HepG2 (cell line): Measurements from ENCODE around the gene CHRM2. TPM values are rescaled to one million over a fixed set of nuclear protein-coding genes. Genes with fewer than 3 reads are reported as not detected.

Experiments used
- ATAC-seq: fragments of 200-7000 bp; cut with Tn5 transposase; 3 replicates; pipeline ENCODE4 v1.9.1; 2020; ENCODE audit warnings: mild to moderate bottlenecking, moderate library complexity
- BruUV-seq: library from RNA; stranded (reverse); fragments of 400-500 nt; replicated peaks from 2 replicates; lab custom pipeline; 2021; lab: Mats Ljungman, UMichigan
- CTCF ChIA-PET: fragments of 300-600 bp; formaldehyde crosslinking; extraction: SDS; loops from one replicate; lab custom pipeline; 2021; ENCODE audit warnings: low total read pairs, inconsistent platforms, low intra/inter-chr PET ratio; lab: Yijun Ruan, JAX
- POLR2A ChIA-PET: fragments of 350-600 bp; sonication (Branson Sonifier 250); formaldehyde crosslinking; loops from one replicate; lab custom pipeline; 2020; ENCODE audit warnings: antibody characterized with exemption, inconsistent platforms; lab: Yijun Ruan, JAX
- DNase-seq: peaks from one replicate; pipeline ENCODE4 v3.0.0-alpha.2; 2015; ENCODE audit warnings: low spot score
- FAIRE-seq: peaks from 3 replicates; lab custom pipeline; 2011; peaks lifted over from hg19 to GRCh38; lab: Jason Lieb, UNC
- H2AFZ ChIP-seq: one replicate; pipeline ENCODE4 v1.6.1; 2011; ENCODE audit warnings: low read length, inconsistent platforms
- H3K27ac ChIP-seq: fragments of 300-600 bp; 3 replicates; pipeline ENCODE4 v1.8.0; 2011; ENCODE audit warnings: mixed run types, mild to moderate bottlenecking, mixed read lengths, low read length, inconsistent platforms; ENCODE audit not compliant: insufficient read depth; ENCODE audit errors: extremely low read length
- H3K27me3 ChIP-seq, 2 experiments: fragments of 200-600 bp in 1 of 2; 2 replicates in 1 of 2; 3 replicates in 1 of 2; pipeline versions ENCODE4 v1.6.0 to v1.8.0; 2011; ENCODE audit warnings: low read length in 2 of 2, mild to moderate bottlenecking in 2 of 2, moderate library complexity in 2 of 2, inconsistent platforms in 1 of 2; ENCODE audit not compliant: insufficient read depth in 2 of 2, control insufficient read depth in 1 of 2
- H3K36me3 ChIP-seq, 2 experiments: fragments of 200-600 bp in 1 of 2; replicated peaks in 1 of 2; 2 replicates in 1 of 2; 3 replicates in 1 of 2; pipeline versions ENCODE4 v1.5.1 to v1.8.0; 2011; ENCODE audit warnings: low read length in 2 of 2, inconsistent platforms in 1 of 2; ENCODE audit not compliant: insufficient read depth in 2 of 2, control insufficient read depth in 1 of 2
- H3K4me1 ChIP-seq: 2 replicates; pipeline ENCODE4 v1.5.1; 2012; ENCODE audit warnings: low read length, inconsistent platforms; ENCODE audit not compliant: insufficient read depth
- H3K4me2 ChIP-seq: 2 replicates; pipeline ENCODE4 v1.6.0; 2011; ENCODE audit warnings: low read depth, low read length, inconsistent platforms
- H3K4me3 ChIP-seq, 3 experiments: fragments of 200-600 bp in 1 of 3; sonication (generic), shearing (Covaris generic) in 1 of 3; replicated peaks in 1 of 3; 2 replicates each; pipeline ENCODE4 v1.5.1; 2011 to 2016; ENCODE audit warnings: low read length in 3 of 3, inconsistent platforms in 2 of 3, low read depth in 2 of 3, mild to moderate bottlenecking in 2 of 3, control low read depth in 1 of 3, mixed read lengths in 1 of 3; ENCODE audit not compliant: insufficient read depth in 1 of 3
- H3K79me2 ChIP-seq: one replicate; pipeline ENCODE4 v1.6.1; 2011; ENCODE audit warnings: low read length, inconsistent platforms; ENCODE audit not compliant: insufficient read depth
- H3K9ac ChIP-seq: 2 replicates; pipeline ENCODE4 v1.6.0; 2011; ENCODE audit warnings: mild to moderate bottlenecking, low read depth, low read length, inconsistent platforms; ENCODE audit not compliant: insufficient read depth
- H3K9me3 ChIP-seq: 2 replicates; pipeline ENCODE4 v1.5.1; 2012; ENCODE audit warnings: mild to moderate bottlenecking, low read length
- H4K20me1 ChIP-seq: 2 replicates; pipeline ENCODE4 v1.6.0; 2011; ENCODE audit warnings: inconsistent platforms, mild to moderate bottlenecking, low read length, moderate library complexity; ENCODE audit not compliant: insufficient read depth
- ATF7-NPFF ChIP-seq: sonication (generic); formaldehyde crosslinking; IDR thresholded peaks from 2 replicates; pipeline ENCODE4 v1.8.1; 2023; ENCODE audit warnings: mild to moderate bottlenecking, low read depth, missing genetic modification reagents, moderate library complexity
- MAFK ChIP-seq, 2 experiments: IDR thresholded peaks in 1 of 2; conservative IDR thresholded peaks in 1 of 2; 2 replicates each; pipeline ENCODE4 v1.6.1; 2011; ENCODE audit warnings: improper control_type of control experiment in 2 of 2, low read length in 2 of 2
- NKX3-1 ChIP-seq: sonication (generic); formaldehyde crosslinking; IDR thresholded peaks from 2 replicates; pipeline ENCODE4 v1.5.0; 2020; ENCODE audit warnings: missing genetic modification reagents
- RFXAP ChIP-seq: sonication (generic); formaldehyde crosslinking; IDR thresholded peaks from 2 replicates; pipeline ENCODE4 v1.4.0; 2020; ENCODE audit warnings: missing genetic modification reagents, borderline replicate concordance
- SNAI1 ChIP-seq: sonication (generic); formaldehyde crosslinking; IDR thresholded peaks from 2 replicates; pipeline ENCODE4 v1.5.0; 2020; ENCODE audit warnings: mild to moderate bottlenecking, missing genetic modification reagents, borderline replicate concordance
- ZMYM3 ChIP-seq: sonication (generic); formaldehyde crosslinking; IDR thresholded peaks from 2 replicates; pipeline ENCODE4 v1.5.1; 2020; ENCODE audit warnings: mild to moderate bottlenecking, missing genetic modification reagents
- ZNF432 ChIP-seq: sonication (generic); formaldehyde crosslinking; IDR thresholded peaks from 2 replicates; pipeline ENCODE4 v1.5.0; 2020; ENCODE audit warnings: missing genetic modification reagents, mild to moderate bottlenecking, borderline replicate concordance
- ZNF558 ChIP-seq: sonication (generic); formaldehyde crosslinking; IDR thresholded peaks from 2 replicates; pipeline ENCODE4 v1.9.0; 2022; ENCODE audit warnings: mild to moderate bottlenecking, missing genetic modification reagents, borderline replicate concordance
- ZNF724P ChIP-seq: sonication (generic); formaldehyde crosslinking; IDR thresholded peaks from 2 replicates; pipeline ENCODE4 v1.8.0; 2022; ENCODE audit warnings: missing genetic modification reagents, borderline replicate concordance
- ZSCAN21 ChIP-seq: sonication (generic); formaldehyde crosslinking; IDR thresholded peaks from 2 replicates; pipeline ENCODE4 v1.8.0; 2022; ENCODE audit warnings: mild to moderate bottlenecking, missing genetic modification reagents, moderate library complexity, borderline replicate concordance
- ZSCAN31 ChIP-seq: sonication (generic); formaldehyde crosslinking; IDR thresholded peaks from 2 replicates; pipeline ENCODE4 v1.5.0; 2020; ENCODE audit warnings: low read depth, mild to moderate bottlenecking, missing genetic modification reagents
- WGBS: methylation state at CpG from one replicate; pipeline ENCODE4 v1.1.6; 2017; ENCODE audit warnings: low lambda C conversion rate; 5-methylcytosine and 5-hydroxymethylcytosine counted together
- in situ Hi-C: cut with HindIII; loops from 2 replicates; pipeline ENCODE4 v1.10.0; 2017; ENCODE audit warnings: low pct_unique_long_range_greater_than_20kb; ENCODE audit not compliant: extremely low pct_ligation_motif_present
- intact Hi-C: fragments of 100-400 bp; cut with micrococcal nuclease; formaldehyde crosslinking; loops from one replicate; pipeline ENCODE4 v1.10.0; 2022; ENCODE audit not compliant: unreplicated experiment
- polyA plus RNA-seq, 8 experiments: library from polyadenylated mRNA; depleted of rRNA in 3 of 8; stranded (reverse) in 7 of 8; unstranded in 1 of 8; fragments of >200 nt; fragmentation: Illumina TruSeq in 4 of 8; extraction: Trizol in 4 of 8; gene quantifications; 2 replicates each; pipeline versions ENCODE4 v1.2.1 to v1.2.3, GENCODE V29; 2011 to 2016; ENCODE audit warnings: low read depth in 4 of 8, missing spikeins in 1 of 8, mixed read lengths in 1 of 8; ENCODE audit not compliant: insufficient read depth in 1 of 8
- total RNA-seq, 5 experiments: library from RNA; depleted of rRNA; stranded (reverse); fragments of >200 nt; fragmentation: Illumina TruSeq; extraction: Trizol; gene quantifications; 2 replicates each; pipeline ENCODE4 v1.2.3, GENCODE V29; 2016; ENCODE audit warnings: low read depth in 1 of 5
- TF ChIP-seq, protein P1 (sequence below): sonication (generic); formaldehyde crosslinking; conservative IDR thresholded peaks from 2 replicates; pipeline ENCODE4 v1.4.0; 2020; ENCODE audit warnings: mild to moderate bottlenecking, missing genetic modification reagents, moderate library complexity
- TF ChIP-seq, protein P2 (sequence below): IDR thresholded peaks from 2 replicates; pipeline ENCODE4 v1.6.1; 2012; ENCODE audit warnings: low read depth, low read length, improper control_type of control experiment
- TF ChIP-seq, protein P3 (sequence below): sonication (generic); formaldehyde crosslinking; IDR thresholded peaks from 2 replicates; pipeline ENCODE4 v1.5.1; 2020; ENCODE audit warnings: mild to moderate bottlenecking, missing genetic modification reagents
- TF ChIP-seq, protein P4 (sequence below): sonication (generic); formaldehyde crosslinking; IDR thresholded peaks from 2 replicates; pipeline ENCODE4 v1.9.0; 2022; ENCODE audit warnings: low read depth, missing genetic modification reagents

CHRM2 gene
- total and polyA plus RNA-seq, 2 of the 13 experiments (the other 11 are each of a cell fraction or from before 2014, with no cell fraction given), result not detected

DNA sequence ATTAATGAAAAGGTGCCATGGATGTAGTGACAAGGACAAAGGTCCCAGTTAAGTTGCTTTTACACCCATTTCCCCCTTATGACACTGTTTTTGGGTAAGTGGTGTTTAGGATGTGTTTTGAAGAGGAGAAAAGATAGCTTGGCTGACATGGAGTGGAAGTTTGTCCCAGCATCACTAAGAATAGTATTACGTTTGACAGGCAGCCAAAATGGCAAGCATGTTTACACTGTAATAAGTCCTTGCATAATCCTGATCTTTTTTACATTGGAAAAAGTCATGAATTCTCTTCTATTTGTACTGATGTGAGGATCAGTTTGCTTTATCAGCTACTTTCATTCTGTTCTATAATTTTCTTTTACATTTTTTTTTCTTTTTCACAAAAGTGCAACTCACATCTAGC is 137.8 kb downstream of the CHRM2 start:
- ChIA-PET POLR2A (no interaction called here), CTCF (no interaction called here)
- no peak for FAIRE-seq
- H3K4me2 ChIP-seq, result no peak overlapping the region
- no peaks in the 10 kb centered on the region for H3K9me3 ChIP-seq
- H3K79me2 ChIP-seq, result no peaks in the 10 kb centered on the region
- H3K27me3 ChIP-seq, result no peaks in the 10 kb centered on the region
- no peaks in the 10 kb centered on the region for H3K36me3 ChIP-seq
- no peaks in the 10 kb centered on the region for H4K20me1 ChIP-seq
- no peak overlapping the region for H2AFZ ChIP-seq
- no peak for DNase-seq
- 5% methylated on average over 1 of the region's 1 CpG for WGBS
- BruUV-seq, result no TSS peak
- in situ Hi-C loops (no loop called here), intact Hi-C loops (no loop called here)
- no peaks in the 10 kb centered on the region for H3K4me1 ChIP-seq
- ATAC-seq, result no peak
- no peak overlapping the region for H3K27ac ChIP-seq
- no peak overlapping the region for H3K9ac ChIP-seq
- no peak overlapping the region for H3K4me3 ChIP-seq
- TF ChIP-seq, protein P1, sequence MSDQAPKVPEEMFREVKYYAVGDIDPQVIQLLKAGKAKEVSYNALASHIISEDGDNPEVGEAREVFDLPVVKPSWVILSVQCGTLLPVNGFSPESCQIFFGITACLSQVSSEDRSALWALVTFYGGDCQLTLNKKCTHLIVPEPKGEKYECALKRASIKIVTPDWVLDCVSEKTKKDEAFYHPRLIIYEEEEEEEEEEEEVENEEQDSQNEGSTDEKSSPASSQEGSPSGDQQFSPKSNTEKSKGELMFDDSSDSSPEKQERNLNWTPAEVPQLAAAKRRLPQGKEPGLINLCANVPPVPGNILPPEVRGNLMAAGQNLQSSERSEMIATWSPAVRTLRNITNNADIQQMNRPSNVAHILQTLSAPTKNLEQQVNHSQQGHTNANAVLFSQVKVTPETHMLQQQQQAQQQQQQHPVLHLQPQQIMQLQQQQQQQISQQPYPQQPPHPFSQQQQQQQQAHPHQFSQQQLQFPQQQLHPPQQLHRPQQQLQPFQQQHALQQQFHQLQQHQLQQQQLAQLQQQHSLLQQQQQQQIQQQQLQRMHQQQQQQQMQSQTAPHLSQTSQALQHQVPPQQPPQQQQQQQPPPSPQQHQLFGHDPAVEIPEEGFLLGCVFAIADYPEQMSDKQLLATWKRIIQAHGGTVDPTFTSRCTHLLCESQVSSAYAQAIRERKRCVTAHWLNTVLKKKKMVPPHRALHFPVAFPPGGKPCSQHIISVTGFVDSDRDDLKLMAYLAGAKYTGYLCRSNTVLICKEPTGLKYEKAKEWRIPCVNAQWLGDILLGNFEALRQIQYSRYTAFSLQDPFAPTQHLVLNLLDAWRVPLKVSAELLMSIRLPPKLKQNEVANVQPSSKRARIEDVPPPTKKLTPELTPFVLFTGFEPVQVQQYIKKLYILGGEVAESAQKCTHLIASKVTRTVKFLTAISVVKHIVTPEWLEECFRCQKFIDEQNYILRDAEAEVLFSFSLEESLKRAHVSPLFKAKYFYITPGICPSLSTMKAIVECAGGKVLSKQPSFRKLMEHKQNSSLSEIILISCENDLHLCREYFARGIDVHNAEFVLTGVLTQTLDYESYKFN (CRISPR knock-in tag), result no peak
- TF ChIP-seq RFXAP (CRISPR knock-in tag) (no peak), SNAI1 (CRISPR knock-in tag) (no peak), ZSCAN21 (CRISPR knock-in tag) (no peak), ZSCAN31 (CRISPR knock-in tag) (no peak), ZNF432 (CRISPR knock-in tag) (no peak), ZNF724P (no peak), MAFK (conservative IDR thresholded peaks at IDR 0.05 in 1 of 2, IDR thresholded peaks at IDR 0.05 in 1 of 2; ENCODE audit: low read length in 2 of 2) (no peak), ATF7-NPFF (CRISPR knock-in tag) (no peak), ZMYM3 (CRISPR knock-in tag) (no peak), NKX3-1 (no peak), ZNF558 (CRISPR knock-in tag) (no peak)
- TF ChIP-seq, protein P2, sequence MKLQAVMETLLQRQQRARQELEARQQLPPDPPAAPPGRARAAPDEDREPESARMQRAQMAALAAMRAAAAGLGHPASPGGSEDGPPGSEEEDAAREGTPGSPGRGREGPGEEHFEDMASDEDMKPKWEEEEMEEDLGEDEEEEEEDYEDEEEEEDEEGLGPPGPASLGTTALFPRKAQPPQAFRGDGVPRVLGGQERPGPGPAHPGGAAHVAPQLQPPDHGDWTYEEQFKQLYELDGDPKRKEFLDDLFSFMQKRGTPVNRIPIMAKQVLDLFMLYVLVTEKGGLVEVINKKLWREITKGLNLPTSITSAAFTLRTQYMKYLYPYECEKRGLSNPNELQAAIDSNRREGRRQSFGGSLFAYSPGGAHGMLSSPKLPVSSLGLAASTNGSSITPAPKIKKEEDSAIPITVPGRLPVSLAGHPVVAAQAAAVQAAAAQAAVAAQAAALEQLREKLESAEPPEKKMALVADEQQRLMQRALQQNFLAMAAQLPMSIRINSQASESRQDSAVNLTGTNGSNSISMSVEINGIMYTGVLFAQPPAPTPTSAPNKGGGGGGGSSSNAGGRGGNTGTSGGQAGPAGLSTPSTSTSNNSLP, result no peak
- TF ChIP-seq, protein P3, sequence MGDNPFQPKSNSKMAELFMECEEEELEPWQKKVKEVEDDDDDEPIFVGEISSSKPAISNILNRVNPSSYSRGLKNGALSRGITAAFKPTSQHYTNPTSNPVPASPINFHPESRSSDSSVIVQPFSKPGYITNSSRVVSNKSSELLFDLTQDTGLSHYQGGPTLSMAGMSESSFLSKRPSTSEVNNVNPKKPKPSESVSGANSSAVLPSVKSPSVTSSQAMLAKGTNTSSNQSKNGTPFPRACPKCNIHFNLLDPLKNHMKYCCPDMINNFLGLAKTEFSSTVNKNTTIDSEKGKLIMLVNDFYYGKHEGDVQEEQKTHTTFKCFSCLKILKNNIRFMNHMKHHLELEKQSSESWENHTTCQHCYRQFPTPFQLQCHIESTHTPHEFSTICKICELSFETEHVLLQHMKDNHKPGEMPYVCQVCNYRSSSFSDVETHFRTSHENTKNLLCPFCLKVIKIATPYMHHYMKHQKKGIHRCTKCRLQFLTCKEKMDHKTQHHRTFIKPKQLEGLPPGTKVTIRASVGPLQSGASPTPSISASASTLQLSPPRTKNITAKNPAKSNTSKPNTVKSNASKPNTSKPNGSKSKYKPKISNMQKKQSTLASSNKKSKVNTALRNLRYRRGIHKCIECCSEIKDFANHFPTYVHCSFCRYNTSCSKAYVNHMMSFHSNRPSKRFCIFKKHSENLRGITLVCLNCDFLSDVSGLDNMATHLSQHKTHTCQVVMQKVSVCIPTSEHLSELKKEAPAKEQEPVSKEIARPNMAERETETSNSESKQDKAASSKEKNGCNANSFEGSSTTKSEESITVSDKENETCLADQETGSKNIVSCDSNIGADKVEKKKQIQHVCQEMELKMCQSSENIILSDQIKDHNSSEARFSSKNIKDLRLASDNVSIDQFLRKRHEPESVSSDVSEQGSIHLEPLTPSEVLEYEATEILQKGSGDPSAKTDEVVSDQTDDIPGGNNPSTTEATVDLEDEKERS (CRISPR knock-in tag), result no peak
- TF ChIP-seq, protein P4, sequence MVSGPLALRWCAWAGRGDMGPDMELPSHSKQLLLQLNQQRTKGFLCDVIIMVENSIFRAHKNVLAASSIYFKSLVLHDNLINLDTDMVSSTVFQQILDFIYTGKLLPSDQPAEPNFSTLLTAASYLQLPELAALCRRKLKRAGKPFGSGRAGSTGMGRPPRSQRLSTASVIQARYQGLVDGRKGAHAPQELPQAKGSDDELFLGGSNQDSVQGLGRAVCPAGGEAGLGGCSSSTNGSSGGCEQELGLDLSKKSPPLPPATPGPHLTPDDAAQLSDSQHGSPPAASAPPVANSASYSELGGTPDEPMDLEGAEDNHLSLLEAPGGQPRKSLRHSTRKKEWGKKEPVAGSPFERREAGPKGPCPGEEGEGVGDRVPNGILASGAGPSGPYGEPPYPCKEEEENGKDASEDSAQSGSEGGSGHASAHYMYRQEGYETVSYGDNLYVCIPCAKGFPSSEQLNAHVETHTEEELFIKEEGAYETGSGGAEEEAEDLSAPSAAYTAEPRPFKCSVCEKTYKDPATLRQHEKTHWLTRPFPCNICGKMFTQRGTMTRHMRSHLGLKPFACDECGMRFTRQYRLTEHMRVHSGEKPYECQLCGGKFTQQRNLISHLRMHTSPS (CRISPR knock-in tag), result no peak
